Measurements from ENCODE around the gene CCDC68. TPM values are rescaled to one million over a fixed set of nuclear protein-coding genes. Genes with fewer than 3 reads are reported as not detected.

The CCDC68 gene
- total RNA-seq, 4 donors from 2014 or later: 72.6 to 99.7 (median 84.7) TPM

DNA sequence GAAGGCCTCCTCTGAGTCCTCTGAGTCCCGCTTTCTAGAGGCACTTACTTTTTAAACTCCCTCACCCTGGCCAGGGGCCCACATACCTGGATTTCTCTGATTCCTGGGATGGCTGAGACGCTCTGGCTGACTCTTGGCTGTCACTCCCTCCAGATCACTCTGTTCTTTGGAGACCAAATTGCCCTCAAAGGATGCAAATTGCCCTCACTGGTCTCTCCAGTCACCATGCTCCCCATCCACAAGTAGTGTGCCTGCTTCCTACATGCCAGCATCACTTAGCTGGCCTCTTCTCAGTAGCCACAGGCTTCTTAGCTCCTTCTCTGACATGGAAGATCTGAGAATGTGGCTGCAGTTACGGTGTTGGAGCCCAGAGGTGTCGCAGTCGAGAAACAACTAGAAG, 41.3 kb upstream of the CCDC68 start:
- H3K36me3 ChIP-seq: no peaks in the 10 kb centered on the region
- H3K4me1 ChIP-seq: no peaks in the 10 kb centered on the region
- H3K4me3 ChIP-seq: no peak overlapping the region
- H3K27ac ChIP-seq: no peak overlapping the region
- H3K9me3 ChIP-seq: no peaks in the 10 kb centered on the region
- DNase-seq: no peak
- no peak for TF ChIP-seq POLR2A (IDR thresholded peaks at IDR 0.05)
- TF ChIP-seq, protein P1, sequence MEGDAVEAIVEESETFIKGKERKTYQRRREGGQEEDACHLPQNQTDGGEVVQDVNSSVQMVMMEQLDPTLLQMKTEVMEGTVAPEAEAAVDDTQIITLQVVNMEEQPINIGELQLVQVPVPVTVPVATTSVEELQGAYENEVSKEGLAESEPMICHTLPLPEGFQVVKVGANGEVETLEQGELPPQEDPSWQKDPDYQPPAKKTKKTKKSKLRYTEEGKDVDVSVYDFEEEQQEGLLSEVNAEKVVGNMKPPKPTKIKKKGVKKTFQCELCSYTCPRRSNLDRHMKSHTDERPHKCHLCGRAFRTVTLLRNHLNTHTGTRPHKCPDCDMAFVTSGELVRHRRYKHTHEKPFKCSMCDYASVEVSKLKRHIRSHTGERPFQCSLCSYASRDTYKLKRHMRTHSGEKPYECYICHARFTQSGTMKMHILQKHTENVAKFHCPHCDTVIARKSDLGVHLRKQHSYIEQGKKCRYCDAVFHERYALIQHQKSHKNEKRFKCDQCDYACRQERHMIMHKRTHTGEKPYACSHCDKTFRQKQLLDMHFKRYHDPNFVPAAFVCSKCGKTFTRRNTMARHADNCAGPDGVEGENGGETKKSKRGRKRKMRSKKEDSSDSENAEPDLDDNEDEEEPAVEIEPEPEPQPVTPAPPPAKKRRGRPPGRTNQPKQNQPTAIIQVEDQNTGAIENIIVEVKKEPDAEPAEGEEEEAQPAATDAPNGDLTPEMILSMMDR (IDR thresholded peaks at IDR 0.05): no peak
- H3K27me3 ChIP-seq: no peaks in the 10 kb centered on the region

DNA sequence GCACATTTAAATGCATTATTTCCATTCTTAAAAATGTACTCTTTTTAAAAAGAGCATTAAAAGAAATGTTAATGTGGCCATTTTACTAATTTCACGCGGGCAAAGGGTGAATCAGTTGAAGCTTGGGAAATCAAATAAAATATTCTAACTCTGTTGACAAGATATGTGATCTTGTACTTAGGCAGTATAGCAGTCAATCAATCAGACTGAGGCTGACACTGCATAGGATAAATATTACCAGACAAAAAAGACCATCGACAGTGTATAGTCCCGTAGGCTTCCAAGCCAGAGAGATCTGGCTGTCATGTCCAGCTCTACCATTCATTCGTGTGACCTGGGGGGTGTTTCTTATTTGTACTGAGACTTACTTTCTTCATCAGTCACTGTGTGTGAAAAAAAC, 39.8 kb upstream of the CCDC68 start:
- no peak for TF ChIP-seq POLR2A (IDR thresholded peaks at IDR 0.05)
- TF ChIP-seq, protein P1 (IDR thresholded peaks at IDR 0.05): no peak
- Histone ChIP-seq H3K4me1 (no peaks in the 10 kb centered on the region), H3K36me3 (no peaks in the 10 kb centered on the region), H3K27me3 (no peaks in the 10 kb centered on the region), H3K9me3 (no peaks in the 10 kb centered on the region), H3K27ac (no peak overlapping the region), H3K4me3 (no peak overlapping the region)
- DNase-seq: no peak

DNA sequence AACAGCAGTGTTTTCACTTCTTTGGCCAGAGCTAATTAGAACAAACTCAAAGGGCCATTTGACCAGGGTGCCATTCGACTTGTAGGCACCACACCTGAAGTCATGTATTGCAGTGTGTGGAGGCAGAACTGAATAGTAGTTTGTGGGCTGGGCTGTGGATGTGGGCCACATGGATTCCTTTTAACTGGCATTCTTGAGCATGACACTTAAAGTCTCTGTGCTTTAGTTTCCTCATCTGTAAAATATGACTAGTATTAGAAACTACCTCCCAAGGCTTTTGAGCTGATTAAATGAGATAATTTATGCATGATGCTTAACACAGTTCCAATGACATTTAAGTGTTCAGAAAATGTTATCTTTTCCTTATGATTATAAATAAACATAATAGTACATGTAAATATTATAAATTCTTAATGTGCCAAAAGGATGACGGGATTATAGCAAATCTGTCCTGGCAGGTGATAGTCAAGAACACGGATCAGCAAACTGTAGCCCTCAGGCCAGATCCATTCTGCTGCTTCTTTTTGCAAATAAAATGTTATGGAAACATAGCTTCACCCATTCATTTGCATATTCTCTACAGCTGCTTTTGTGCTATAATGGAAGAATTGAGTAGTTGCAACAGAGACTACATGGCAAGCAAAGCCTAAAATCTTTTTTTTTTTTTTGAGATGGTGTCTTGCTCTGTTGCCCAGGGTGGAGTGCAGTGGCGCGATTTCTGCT, 36.3 kb upstream of the CCDC68 start:
- no peaks in the 10 kb centered on the region for H3K4me1 ChIP-seq
- DNase-seq: no peak
- H3K4me3 ChIP-seq: no peak overlapping the region
- H3K36me3 ChIP-seq: no peaks in the 10 kb centered on the region
- no peak overlapping the region for H3K27ac ChIP-seq
- TF ChIP-seq, protein P1 (IDR thresholded peaks at IDR 0.05): no peak
- TF ChIP-seq POLR2A (IDR thresholded peaks at IDR 0.05): no peak
- no peaks in the 10 kb centered on the region for H3K9me3 ChIP-seq
- H3K27me3 ChIP-seq: no peaks in the 10 kb centered on the region

DNA sequence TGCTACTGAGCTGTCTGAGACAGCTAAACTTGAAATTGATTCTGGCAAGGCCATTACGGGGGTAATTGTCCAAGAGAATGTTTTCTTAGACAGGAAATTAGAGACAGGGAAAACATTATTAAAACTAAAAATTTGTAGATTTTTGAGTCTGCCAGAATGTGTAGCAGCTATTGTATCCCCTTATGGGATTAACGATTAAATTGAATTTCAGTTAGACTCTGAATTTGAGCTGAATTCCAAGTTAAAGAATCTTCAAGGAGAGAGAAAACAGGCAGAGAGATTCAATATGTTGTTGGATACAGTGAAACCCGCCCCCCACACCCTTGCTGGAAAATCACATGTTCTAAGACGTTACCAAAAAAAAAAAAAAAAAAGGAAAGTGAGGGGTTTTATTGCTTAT, 32.7 kb upstream of the CCDC68 start:
- no peak for DNase-seq
- TF ChIP-seq, protein P1 (IDR thresholded peaks at IDR 0.05): no peak
- TF ChIP-seq POLR2A (IDR thresholded peaks at IDR 0.05): no peak
- no peak overlapping the region for H3K27ac ChIP-seq

DNA sequence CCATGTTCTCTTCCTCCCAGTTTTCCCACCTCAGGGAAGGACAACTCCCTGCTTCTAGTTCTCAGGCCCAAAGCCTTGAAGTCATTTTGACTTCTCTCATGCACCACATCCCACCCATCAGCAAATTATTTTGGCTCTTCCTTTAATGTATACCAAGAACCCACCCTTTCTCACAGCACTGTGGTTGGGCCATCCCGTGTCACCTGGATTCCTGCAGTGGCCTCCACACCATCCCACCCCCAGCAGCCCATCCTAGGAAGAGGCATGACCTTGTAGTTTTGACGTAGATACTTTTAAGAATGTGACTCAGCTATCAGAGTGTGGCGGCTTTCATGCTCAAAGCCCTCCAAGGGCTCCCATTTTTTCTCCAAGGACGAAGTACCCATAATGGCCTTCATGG, 25.6 kb upstream of the CCDC68 start:
- Histone ChIP-seq H3K27ac (no peak overlapping the region), H3K36me3 (no peaks in the 10 kb centered on the region), H3K9me3 (no peaks in the 10 kb centered on the region), H3K27me3 (no peaks in the 10 kb centered on the region), H3K4me1 (no peaks in the 10 kb centered on the region), H3K4me3 (no peak overlapping the region)
- TF ChIP-seq POLR2A (IDR thresholded peaks at IDR 0.05): no peak
- no peak for DNase-seq

More for the DNA sequence above, 32.7 kb upstream of the CCDC68 start:
- H3K4me1 ChIP-seq: no peaks in the 10 kb centered on the region
- no peaks in the 10 kb centered on the region for H3K36me3 ChIP-seq
- H3K9me3 ChIP-seq: no peaks in the 10 kb centered on the region
- H3K4me3 ChIP-seq: no peak overlapping the region
- no peaks in the 10 kb centered on the region for H3K27me3 ChIP-seq

DNA sequence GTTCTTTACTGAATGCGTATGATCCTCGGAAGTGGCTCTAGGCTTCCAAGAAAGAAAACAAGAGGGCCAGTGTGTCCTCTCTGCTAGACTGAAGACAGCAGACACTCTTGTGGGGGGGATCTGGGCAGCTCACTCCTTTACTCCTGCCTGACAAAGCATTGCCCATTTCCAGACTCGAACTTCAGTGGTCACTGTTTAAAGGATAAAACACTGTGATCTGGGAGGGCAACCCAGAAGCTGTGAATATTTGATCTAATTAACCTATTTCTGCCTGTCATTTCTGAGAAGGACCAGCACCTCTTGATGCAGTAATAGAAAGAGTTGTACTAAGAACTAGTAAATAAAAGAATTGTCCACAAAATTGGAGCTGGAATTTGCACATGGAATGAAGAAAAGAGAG, 24.5 kb upstream of the CCDC68 start:
- H3K27ac ChIP-seq: no peak overlapping the region
- H3K27me3 ChIP-seq: no peaks in the 10 kb centered on the region
- no peak for TF ChIP-seq POLR2A (IDR thresholded peaks at IDR 0.05)
- TF ChIP-seq, protein P1 (IDR thresholded peaks at IDR 0.05): no peak
- no peak for DNase-seq
- H3K9me3 ChIP-seq: no peaks in the 10 kb centered on the region
- no peaks in the 10 kb centered on the region for H3K4me1 ChIP-seq
- H3K4me3 ChIP-seq: no peak overlapping the region
- no peaks in the 10 kb centered on the region for H3K36me3 ChIP-seq

All from Peyer's patch (tissue), 4 donors.